H1 (cell line): ENCODE data around the gene PDE8A. TPM values are rescaled to one million over a fixed set of nuclear protein-coding genes. Genes with fewer than 3 reads are reported as not detected.
A peak's percentile ranks its signal among the peaks of the same experiment; 100 is the strongest.

Source experiments
- CBX5 ChIP-seq: fragments of 300-800, 300-1000 bp; sonication (generic); IDR thresholded peaks from 2 replicates; pipeline ENCODE4 v1.7.1; 2016; ENCODE audit warnings: antibody characterized with exemption, low read length, low read depth
- CHD1 ChIP-seq: IDR thresholded peaks from 2 replicates; pipeline ENCODE4 v1.6.1; 2012; ENCODE audit warnings: low read depth, low read length, improper control_type of control experiment
- KDM4A ChIP-seq: IDR thresholded peaks from one replicate; pipeline ENCODE4 v1.7.1; 2012; ENCODE audit warnings: low read depth, mild to moderate bottlenecking, moderate library complexity, low read length, inconsistent platforms; ENCODE audit not compliant: severe bottlenecking
- NRF1 ChIP-seq: IDR thresholded peaks from 2 replicates; pipeline ENCODE4 v1.6.1; 2011; ENCODE audit warnings: mild to moderate bottlenecking, low read depth, low read length, improper control_type of control experiment
- RNF2 ChIP-seq: fragments of 200-900, 300-1000 bp; sonication (generic); IDR thresholded peaks from 2 replicates; pipeline ENCODE4 v1.7.1; 2016; ENCODE audit warnings: borderline replicate concordance, low read depth, mild to moderate bottlenecking, antibody characterized with exemption, low read length; ENCODE audit not compliant: poor library complexity, severe bottlenecking; ENCODE audit errors: missing control alignments
- SIN3A ChIP-seq, 2 experiments: IDR thresholded peaks in 1 of 2; conservative IDR thresholded peaks in 1 of 2; 2 replicates each; pipeline ENCODE4 v1.6.1; 2011 to 2012; ENCODE audit warnings: low read length in 2 of 2, improper control_type of control experiment in 1 of 2, low read depth in 1 of 2, mild to moderate bottlenecking in 1 of 2
- SUZ12 ChIP-seq: fragments of 200-600 bp; sonication (generic); IDR thresholded peaks from 2 replicates; pipeline ENCODE4 v1.6.1; 2012; ENCODE audit warnings: mild to moderate bottlenecking, inconsistent platforms, low read length, moderate library complexity, mixed read lengths
- polyA plus RNA-seq, 7 experiments: library from polyadenylated mRNA; depleted of rRNA in 3 of 7; stranded (reverse) in 5 of 7; unstranded in 2 of 7; fragments of >200 nt in 5 of 7; fragments of 200-250 nt in 2 of 7; gene quantifications; 1 replicate in 5 of 7; 2 replicates in 1 of 7; 4 replicates in 1 of 7; pipeline versions ENCODE4 v1.2.1 to v1.2.3, GENCODE V29; 2011 to 2013; ENCODE audit warnings: missing spikeins in 2 of 7, mixed read lengths in 2 of 7
- total RNA-seq: library from RNA; stranded (reverse); fragmentation: NEBNext Ultra II Directional; extraction: Animal tissue kit (Norgen Biotek cat#: 25700); gene quantifications from 2 replicates; pipeline ENCODE4 v1.2.1, GENCODE V29; 2021

The PDE8A gene
- total and polyA plus RNA-seq, 2 of the 8 experiments (the other 6 are each of a cell fraction or from before 2014, with no cell fraction given): 6.9 to 7.8 TPM

DNA sequence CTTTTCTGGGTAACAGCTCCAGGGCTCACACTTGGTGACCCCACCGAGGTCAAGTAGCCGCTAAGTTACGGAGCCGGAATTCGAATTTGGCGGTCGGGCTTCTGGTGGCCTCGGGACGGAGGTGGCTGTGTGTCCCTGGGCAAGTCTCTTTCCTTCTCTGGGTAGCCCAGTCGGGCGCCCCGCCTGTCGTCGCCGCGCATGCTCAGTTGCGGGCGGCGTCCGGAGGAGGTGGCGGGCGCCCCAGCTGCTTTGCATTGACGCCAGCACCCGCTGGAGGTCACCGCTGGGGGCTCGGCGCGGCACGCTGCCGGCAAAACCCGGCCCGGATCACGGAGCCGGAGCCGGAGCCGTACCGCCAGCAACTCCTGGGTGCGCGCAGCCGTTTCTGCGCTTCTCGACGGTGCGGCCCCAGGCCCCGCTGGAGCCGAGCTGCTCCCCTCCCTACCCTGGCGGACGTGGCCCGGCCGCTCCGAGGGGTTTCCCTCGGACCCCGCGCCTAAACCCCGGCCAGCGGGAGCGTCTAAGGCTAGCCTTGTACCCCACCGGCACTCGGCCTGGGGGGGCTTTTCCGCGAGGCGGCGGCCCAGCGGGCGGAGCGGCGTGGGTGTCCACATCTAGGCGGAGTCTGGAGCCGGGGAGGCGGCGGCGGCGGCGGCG, 474 bp upstream of the PDE8A start (continued):
- TF ChIP-seq RNF2 (no peak), SIN3A (conservative IDR thresholded peaks at IDR 0.05 in 1 of 2, IDR thresholded peaks at IDR 0.05 in 1 of 2; ENCODE audit: low read depth in 1 of 2, low read length in 2 of 2) (peak; percentile 66 to 67; a peak in 2 of 4 replicates), CBX5 (no peak), CHD1 (no peak), NRF1 (peak; percentile 56), SUZ12 (0 out of 2 replicates have a peak, but pooled peaks have one; percentile 3), KDM4A (peak; percentile 84)
